T-cell (primary cell): ENCODE results near the gene HTR6. TPM values are rescaled to one million over a fixed set of nuclear protein-coding genes. Genes with fewer than 3 reads are reported as not detected.
"Not testable (repeated sequence)": the region's sequence is repeated elsewhere in the genome, so short reads cannot be mapped to it uniquely, and the experiment has no call there.

Experiments used
- ATAC-seq, 4 experiments: fragments of 200-7000 bp in 3 of 4; fragments of 150-1000 bp in 1 of 4; cut with Tn5 transposase; replicated peaks in 1 of 4; 1 replicate in 3 of 4; 2 replicates in 1 of 4; pipeline ENCODE4 v1.10.0; 2021; ENCODE audit warnings: moderate library complexity in 3 of 4, mild to moderate bottlenecking in 2 of 4, moderate number of reproducible peaks in 1 of 4
- CTCF ChIA-PET, 2 donors: fragments of 300-600 bp; sonication (Branson Sonifier 250); formaldehyde crosslinking; loops; one replicate each; lab custom pipeline; 2022; ENCODE audit warnings: antibody characterized with exemption in 2 of 2; lab: Charles Lee
- POLR2A ChIA-PET, 2 donors: fragments of 300-600 bp; sonication (Branson Sonifier 250); formaldehyde crosslinking; loops; one replicate each; lab custom pipeline; 2022; ENCODE audit warnings: antibody characterized with exemption in 2 of 2; lab: Charles Lee
- DNase-seq, 35 experiments: peaks; one replicate each; pipeline versions ENCODE4 v3.0.0 to v3.0.0-alpha.2; 2013 to 2023
- H3K27ac ChIP-seq: one replicate; pipeline ENCODE4 v1.5.1; 2013; ENCODE audit warnings: low read length
- H3K27me3 ChIP-seq, 2 experiments: replicated peaks in 1 of 2; 1 replicate in 1 of 2; 2 replicates in 1 of 2; pipeline versions ENCODE4 v1.6.1 to v1.7.0; 2013; ENCODE audit warnings: low read length in 1 of 2, mixed read lengths in 1 of 2; ENCODE audit not compliant: control insufficient read depth in 2 of 2, insufficient read depth in 2 of 2; ENCODE audit errors: extremely low read depth in 1 of 2
- H3K36me3 ChIP-seq, 2 donors: 1 replicate in 1 of 2; 2 replicates in 1 of 2; pipeline versions ENCODE4 v1.6.1 to v1.7.0; 2013; ENCODE audit warnings: low read length in 1 of 2; ENCODE audit not compliant: control insufficient read depth in 2 of 2, insufficient read depth in 1 of 2; ENCODE audit errors: extremely low read depth in 1 of 2
- H3K4me1 ChIP-seq, 2 experiments: 1 replicate in 1 of 2; 2 replicates in 1 of 2; pipeline versions ENCODE4 v1.6.1 to v1.7.0; 2013; ENCODE audit warnings: low read length in 2 of 2, mixed read lengths in 1 of 2; ENCODE audit not compliant: insufficient read depth in 2 of 2, control insufficient read depth in 1 of 2; ENCODE audit errors: extremely low read depth in 1 of 2
- H3K4me3 ChIP-seq, 2 donors: 1 replicate in 1 of 2; 2 replicates in 1 of 2; pipeline versions ENCODE4 v1.5.1 to v1.7.0; 2013; ENCODE audit warnings: mild to moderate bottlenecking in 2 of 2, low read length in 1 of 2, moderate library complexity in 1 of 2; ENCODE audit not compliant: control insufficient read depth in 1 of 2; ENCODE audit errors: extremely low read depth in 1 of 2
- H3K9me3 ChIP-seq: 2 replicates; pipeline ENCODE4 v1.7.0; 2013
- H3K27ac Mint-ChIP-seq, 2 donors: one replicate each; pipeline ENCODE4 v1.8.0; 2020 to 2021; ENCODE audit warnings: mild to moderate bottlenecking in 2 of 2, mixed read lengths in 2 of 2
- H3K27me3 Mint-ChIP-seq, 2 donors: one replicate each; pipeline ENCODE4 v1.8.0; 2021 to 2022; ENCODE audit warnings: mixed read lengths in 2 of 2
- H3K36me3 Mint-ChIP-seq: one replicate; pipeline ENCODE4 v1.8.0; 2021; ENCODE audit warnings: mixed read lengths
- H3K4me1 Mint-ChIP-seq, 3 donors: one replicate each; pipeline ENCODE4 v1.8.0; 2020 to 2022; ENCODE audit warnings: mixed read lengths in 3 of 3, mild to moderate bottlenecking in 1 of 3
- H3K4me3 Mint-ChIP-seq, 3 donors: one replicate each; pipeline ENCODE4 v1.8.0; 2020 to 2022; ENCODE audit warnings: mild to moderate bottlenecking in 3 of 3, mixed read lengths in 3 of 3, moderate library complexity in 3 of 3
- H3K9me3 Mint-ChIP-seq, 3 donors: one replicate each; pipeline ENCODE4 v1.8.0; 2020 to 2022; ENCODE audit warnings: mixed read lengths in 3 of 3
- WGBS: methylation state at CpG from one replicate; pipeline ENCODE4 v1.1.5; 2013; ENCODE audit warnings: missing lambda C conversion rate; ENCODE audit not compliant: insufficient coverage; 5-methylcytosine and 5-hydroxymethylcytosine counted together
- total RNA-seq, 35 experiments: library from RNA in 6 of 35; stranded (reverse) in 6 of 35; fragments of 120-200 nt in 1 of 35; gene quantifications; one replicate each; pipeline versions ENCODE4 v1.2.1 to v1.2.4 and lab custom pipeline; 2013 to 2026

Gene HTR6
- total RNA-seq, 5 donors from 2014 or later (not counting 1 experiment from before 2014, with no cell fraction given) = 0.16 to 0.90 (median 0.19) TPM

DNA sequence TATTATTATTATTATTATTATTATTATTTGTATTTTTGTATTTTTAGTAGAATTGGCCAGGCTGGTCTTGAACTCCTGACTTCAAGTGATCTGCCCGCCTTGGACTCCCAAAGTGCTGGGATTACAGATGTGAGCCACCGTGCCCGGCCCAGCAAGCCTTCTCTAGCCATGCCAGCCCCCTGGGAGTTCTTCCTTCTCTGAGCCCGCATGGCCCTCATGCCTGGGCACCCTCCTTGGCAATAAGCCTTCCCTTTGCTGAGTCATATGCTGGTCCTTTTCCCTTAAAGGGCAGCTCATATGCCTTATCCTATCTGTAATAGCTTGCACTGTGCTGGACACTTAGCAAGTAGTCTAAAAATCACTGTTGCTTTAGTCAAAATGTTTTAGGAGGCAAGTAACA is 29.0 kb upstream of the HTR6 start:
- ChIA-PET POLR2A (no interaction called here), CTCF (interaction anchor here in 1 of 2 donors (0.6 kb wide), 1 partner anchor 368 kb away, joined by 4 read pairs; no protein-coding TSS in a partner anchor)
- Mint-ChIP-seq H3K9me3 (no peaks in the 10 kb centered on the region), H3K27ac (no peak overlapping the region), H3K4me1 (no peaks in the 10 kb centered on the region), H3K36me3 (no peaks in the 10 kb centered on the region), H3K27me3 (no peaks in the 10 kb centered on the region), H3K4me3 (no peak overlapping the region)
- no peaks in the 10 kb centered on the region for H3K4me1 ChIP-seq
- no peak overlapping the region for H3K27ac ChIP-seq
- ATAC-seq (no peak), DNase-seq (no peak)
- H3K9me3 ChIP-seq = no peaks in the 10 kb centered on the region
- H3K27me3 ChIP-seq = peaks cover 0 to 5% of the 10 kb centered on the region in 2 experiments
- 93% methylated on average over 3 of the region's 4 CpGs for WGBS
- H3K4me3 ChIP-seq = no peak overlapping the region
- no peaks in the 10 kb centered on the region for H3K36me3 ChIP-seq

DNA sequence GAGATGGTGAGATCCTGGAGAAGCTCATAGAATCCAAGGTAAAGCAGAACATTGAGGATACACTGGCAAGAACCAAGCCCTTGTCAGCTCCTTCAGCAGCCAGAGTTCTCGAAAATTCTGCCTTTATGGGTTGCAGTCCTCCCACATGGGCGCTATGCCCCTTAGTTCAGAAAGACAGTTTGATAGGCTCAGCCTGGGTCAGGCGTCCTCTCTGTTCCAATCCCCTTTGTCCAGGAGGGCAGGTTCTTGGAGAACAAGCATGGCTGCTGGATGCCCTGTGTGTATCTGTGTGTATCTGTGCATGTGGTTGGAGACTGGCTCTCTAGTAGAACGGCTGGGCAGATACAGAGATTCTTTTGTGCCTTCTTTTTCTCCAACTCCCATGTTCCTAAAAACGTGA is 28.6 kb upstream of the HTR6 start:
- no peak for DNase-seq
- no peaks in the 10 kb centered on the region for H3K4me1 Mint-ChIP-seq
- ChIA-PET POLR2A (no interaction called here), CTCF (no interaction called here)
- peaks cover 0 to 8% of the 10 kb centered on the region in 2 experiments for H3K27me3 ChIP-seq
- H3K4me3 ChIP-seq = no peak overlapping the region
- no peak for ATAC-seq
- no peaks in the 10 kb centered on the region for H3K27me3 Mint-ChIP-seq
- no peaks in the 10 kb centered on the region for H3K9me3 Mint-ChIP-seq
- H3K27ac Mint-ChIP-seq = no peak overlapping the region
- 100% methylated on average over 2 of the region's 5 CpGs for WGBS
- H3K36me3 ChIP-seq = no peaks in the 10 kb centered on the region
- H3K4me1 ChIP-seq = no peaks in the 10 kb centered on the region
- no peak overlapping the region for H3K4me3 Mint-ChIP-seq
- H3K27ac ChIP-seq = no peak overlapping the region
- no peaks in the 10 kb centered on the region for H3K9me3 ChIP-seq
- no peaks in the 10 kb centered on the region for H3K36me3 Mint-ChIP-seq

DNA sequence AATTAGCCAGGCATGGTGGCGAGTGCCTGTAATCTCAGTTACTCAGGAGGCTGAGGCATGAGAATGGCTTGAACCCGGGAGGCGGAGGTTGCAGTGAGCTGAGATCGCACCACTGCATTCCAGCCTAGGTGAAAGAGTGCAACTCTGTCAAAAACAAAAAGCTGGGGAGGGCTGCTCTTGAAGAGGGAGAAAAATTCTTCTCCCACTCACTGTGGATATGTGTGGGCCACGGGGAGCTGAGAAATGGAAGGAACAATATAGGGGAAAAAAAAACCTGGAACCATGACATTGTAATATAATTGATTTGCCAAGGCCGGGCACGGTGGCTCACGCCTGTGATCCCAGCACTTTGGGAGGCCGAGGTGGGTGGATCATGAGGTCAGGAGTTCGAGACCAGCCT is 27.9 kb upstream of the HTR6 start:
- H3K4me1 ChIP-seq, H3K27ac Mint-ChIP-seq, H3K4me3 ChIP-seq, H3K36me3 ChIP-seq, CTCF ChIA-PET, H3K36me3 Mint-ChIP-seq, DNase-seq, H3K4me3 Mint-ChIP-seq, POLR2A ChIA-PET, H3K27me3 Mint-ChIP-seq, ATAC-seq, H3K27ac ChIP-seq, H3K9me3 Mint-ChIP-seq, H3K9me3 ChIP-seq, H3K4me1 Mint-ChIP-seq: not testable (repeated sequence)
- WGBS = 100% methylated on average over 2 of the region's 10 CpGs
- peaks cover 0 to 12% of the 10 kb centered on the region in 2 experiments for H3K27me3 ChIP-seq

DNA sequence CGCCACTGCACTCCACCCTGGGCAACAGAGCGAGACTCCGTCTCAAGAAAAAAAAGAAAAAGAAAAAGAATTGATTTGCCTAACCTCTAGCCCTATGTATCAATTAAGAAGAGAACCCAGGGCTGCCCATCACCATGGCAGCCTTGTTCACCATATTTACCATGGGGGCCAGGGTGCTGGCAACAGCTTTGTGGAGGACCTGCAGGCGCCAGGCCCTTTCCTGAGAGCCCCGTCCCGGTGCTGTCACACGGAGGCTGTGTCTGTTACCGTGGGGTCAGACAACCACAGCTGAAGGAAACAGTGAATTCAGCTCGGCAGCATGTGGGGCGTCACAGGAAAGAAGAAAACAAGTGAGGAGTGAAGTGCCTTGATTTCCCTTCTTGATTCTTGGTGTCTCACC is 27.1 kb upstream of the HTR6 start:
- Mint-ChIP-seq H3K9me3 (no peaks in the 10 kb centered on the region), H3K4me3 (no peak overlapping the region), H3K27ac (no peak overlapping the region), H3K4me1 (no peaks in the 10 kb centered on the region), H3K27me3 (peaks cover under 1 to 5% of the 10 kb centered on the region in 2 donors), H3K36me3 (no peaks in the 10 kb centered on the region)
- DNase-seq (no peak), ATAC-seq (no peak)
- Histone ChIP-seq H3K27ac (no peak overlapping the region), H3K36me3 (no peaks in the 10 kb centered on the region), H3K27me3 (peaks cover under 1 to 18% of the 10 kb centered on the region in 2 experiments), H3K4me3 (no peak overlapping the region), H3K9me3 (no peaks in the 10 kb centered on the region), H3K4me1 (no peaks in the 10 kb centered on the region)
- WGBS = 70% methylated on average over 4 of the region's 10 CpGs
- POLR2A ChIA-PET = no interaction called here
- CTCF ChIA-PET = no interaction called here

DNA sequence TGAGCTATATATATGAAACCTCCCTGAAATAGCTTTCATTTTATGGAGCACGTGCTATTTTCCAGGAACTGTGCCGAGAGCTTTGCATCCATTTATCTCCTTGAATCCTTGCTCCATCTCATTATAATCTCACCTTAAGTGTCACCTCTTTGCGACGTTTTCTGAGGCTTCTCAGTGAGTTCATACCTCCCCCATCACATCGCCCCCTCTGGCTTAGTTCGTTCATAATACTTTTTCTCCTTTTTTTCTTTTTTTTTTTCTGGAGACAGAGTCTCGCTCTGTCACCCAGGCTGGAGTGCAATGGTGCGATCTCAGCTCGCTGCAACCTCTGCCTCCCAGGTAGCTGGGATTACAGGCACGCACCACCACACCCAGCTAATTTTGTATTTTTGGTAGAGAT is 25.4 kb upstream of the HTR6 start:
- ChIA-PET CTCF (interaction anchor here in 1 of 2 donors (1.4 kb wide), 1 partner anchor 23 kb away, joined by 3 read pairs; no protein-coding TSS in a partner anchor), POLR2A (interaction anchor here in 1 of 2 donors (0.7 kb wide), 1 partner anchor 205 kb away, joined by 3 read pairs; no protein-coding TSS in a partner anchor)
- H3K4me1 Mint-ChIP-seq = peaks cover 6 to 11% (median 6%) of the 10 kb centered on the region in 3 donors
- H3K4me3 ChIP-seq, ATAC-seq, H3K36me3 Mint-ChIP-seq, H3K27me3 Mint-ChIP-seq, DNase-seq, H3K9me3 Mint-ChIP-seq, H3K36me3 ChIP-seq, H3K27ac ChIP-seq, H3K4me3 Mint-ChIP-seq, H3K9me3 ChIP-seq, H3K4me1 ChIP-seq, H3K27ac Mint-ChIP-seq: not testable (repeated sequence)
- WGBS = 94% methylated on average over 2 of the region's 10 CpGs
- peaks cover 2 to 30% of the 10 kb centered on the region in 2 experiments for H3K27me3 ChIP-seq

DNA sequence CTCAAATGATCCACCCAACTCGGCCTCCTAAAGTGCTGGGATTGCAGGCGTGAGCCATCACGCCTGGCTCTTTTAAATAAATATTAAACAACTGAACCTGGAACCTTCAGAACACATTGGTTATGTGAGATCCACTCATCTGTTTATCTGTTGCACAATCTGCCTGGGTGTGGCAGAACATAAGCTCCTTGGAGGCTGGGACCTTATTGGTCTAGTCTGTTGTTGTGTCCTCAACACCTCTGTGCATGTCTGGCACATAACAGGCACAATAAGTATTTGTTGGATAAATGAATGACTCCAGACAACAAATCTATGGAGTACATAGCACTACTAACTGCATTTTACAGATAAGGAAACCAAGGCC is 24.7 kb upstream of the HTR6 start:
- Mint-ChIP-seq H3K4me3 (no peak overlapping the region), H3K27me3 (peaks cover 9 to 13% of the 10 kb centered on the region in 2 donors), H3K9me3 (no peaks in the 10 kb centered on the region), H3K27ac (no peak overlapping the region), H3K36me3 (no peaks in the 10 kb centered on the region), H3K4me1 (peaks cover 6 to 14% (median 11%) of the 10 kb centered on the region in 3 donors)
- DNase-seq (no peak), ATAC-seq (no peak)
- POLR2A ChIA-PET = no interaction called here
- H3K9me3 ChIP-seq = no peaks in the 10 kb centered on the region
- CTCF ChIA-PET = interaction anchor here in 1 of 2 donors (0.5 to 0.9 kb wide), 4 partner anchors 11 to 975 kb away, joined by 3 to 4 read pairs (median 3); no protein-coding TSS in a partner anchor
- H3K4me3 ChIP-seq = no peak overlapping the region
- H3K36me3 ChIP-seq = no peaks in the 10 kb centered on the region
- H3K27ac ChIP-seq = no peak overlapping the region
- no CpG with 5 or more reads among the region's 3 CpGs for WGBS
- peaks cover 0 to 11% of the 10 kb centered on the region in 2 experiments for H3K4me1 ChIP-seq
- H3K27me3 ChIP-seq = peaks cover 2 to 34% of the 10 kb centered on the region in 2 experiments
